Measurements from ENCODE around the gene SLC5A4.

DNA sequence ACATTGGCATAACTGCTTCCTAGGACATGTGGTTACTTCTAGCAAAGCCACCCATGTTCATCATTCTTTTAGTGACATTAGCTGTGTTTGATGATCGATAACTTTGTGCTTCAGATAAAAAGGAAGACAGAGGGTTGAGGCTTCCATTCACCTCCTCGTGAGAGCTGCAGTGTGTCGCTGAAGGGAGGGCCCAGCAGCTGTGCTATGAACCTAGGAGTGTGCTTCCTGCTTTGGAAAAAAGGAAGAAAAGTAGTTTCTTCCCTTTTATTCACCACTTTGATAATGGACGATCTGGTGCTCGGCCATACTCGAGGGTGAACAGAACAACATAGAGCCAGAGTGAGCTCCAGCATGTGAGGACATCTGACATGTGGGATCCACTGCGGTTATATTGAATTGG lies 44.1 kb downstream of the SLC5A4 start:
- TF ChIP-seq, protein P1, sequence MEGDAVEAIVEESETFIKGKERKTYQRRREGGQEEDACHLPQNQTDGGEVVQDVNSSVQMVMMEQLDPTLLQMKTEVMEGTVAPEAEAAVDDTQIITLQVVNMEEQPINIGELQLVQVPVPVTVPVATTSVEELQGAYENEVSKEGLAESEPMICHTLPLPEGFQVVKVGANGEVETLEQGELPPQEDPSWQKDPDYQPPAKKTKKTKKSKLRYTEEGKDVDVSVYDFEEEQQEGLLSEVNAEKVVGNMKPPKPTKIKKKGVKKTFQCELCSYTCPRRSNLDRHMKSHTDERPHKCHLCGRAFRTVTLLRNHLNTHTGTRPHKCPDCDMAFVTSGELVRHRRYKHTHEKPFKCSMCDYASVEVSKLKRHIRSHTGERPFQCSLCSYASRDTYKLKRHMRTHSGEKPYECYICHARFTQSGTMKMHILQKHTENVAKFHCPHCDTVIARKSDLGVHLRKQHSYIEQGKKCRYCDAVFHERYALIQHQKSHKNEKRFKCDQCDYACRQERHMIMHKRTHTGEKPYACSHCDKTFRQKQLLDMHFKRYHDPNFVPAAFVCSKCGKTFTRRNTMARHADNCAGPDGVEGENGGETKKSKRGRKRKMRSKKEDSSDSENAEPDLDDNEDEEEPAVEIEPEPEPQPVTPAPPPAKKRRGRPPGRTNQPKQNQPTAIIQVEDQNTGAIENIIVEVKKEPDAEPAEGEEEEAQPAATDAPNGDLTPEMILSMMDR (IDR thresholded peaks at IDR 0.05), result no peak
- TF ChIP-seq POLR2A (IDR thresholded peaks at IDR 0.05), result no peak
